Measurements from ENCODE around the gene CYP2A7. TPM values are rescaled to one million over a fixed set of nuclear protein-coding genes. Genes with fewer than 3 reads are reported as not detected.
"Not testable (repeated sequence)": the region's sequence is repeated elsewhere in the genome, so short reads cannot be mapped to it uniquely, and the experiment has no call there.

The CYP2A7 gene
- total and polyA plus RNA-seq, 9 of the 15 experiments (the other 6 are each of a cell fraction or from before 2014, with no cell fraction given), result 0.22 TPM; not detected in 8

GRCh38 chr19:40904673-40905156 lies 22.7 kb upstream of the CYP2A7 start (continued):
- TF ChIP-seq ATF3 (IDR thresholded peaks at IDR 0.05), result peak; percentile 91
- not testable (repeated sequence) for TF ChIP-seq ATF3 (CRISPR knock-in tag; conservative IDR thresholded peaks at IDR 0.05); NR2C2 (CRISPR knock-in tag; IDR thresholded peaks at IDR 0.05)
- peak; percentile 88 for TF ChIP-seq L3MBTL2 (IDR thresholded peaks at IDR 0.05)
- TF ChIP-seq ATF7 (IDR thresholded peaks at IDR 0.05), result peak; percentile 75
- 0 out of 2 replicates have a peak, but pooled peaks have one; percentile 23 for TF ChIP-seq EP400 (IDR thresholded peaks at IDR 0.05)
- TF ChIP-seq NR2C2 (tag; IDR thresholded peaks at IDR 0.05), result peak; percentile 33; the same call in 1 of the 2 replicates
- TF ChIP-seq ZNF584 (CRISPR knock-in tag; IDR thresholded peaks at IDR 0.05; ENCODE audit: low read depth), result peak; percentile 52; the same call in 1 of the 2 replicates
- 0 out of 2 replicates have a peak, but pooled peaks have one; percentile 26 for TF ChIP-seq EHMT2 (IDR thresholded peaks at IDR 0.05)
- peak; percentile 36; the same call in 1 of the 2 replicates for TF ChIP-seq LEF1 (IDR thresholded peaks at IDR 0.05)
- peak; percentile 79 for TF ChIP-seq BHLHE40 (IDR thresholded peaks at IDR 0.05; ENCODE audit: low read length)
- peak; percentile 44 for TF ChIP-seq ARID1B (IDR thresholded peaks at IDR 0.05)
- peak; percentile 77 for TF ChIP-seq JUND (IDR thresholded peaks at IDR 0.05; ENCODE audit: borderline replicate concordance, low read depth, low read length)
- peak; percentile 63; the same call in 1 of the 3 replicates for TF ChIP-seq JUND (tag; IDR thresholded peaks at IDR 0.05; ENCODE audit: borderline replicate concordance, low read depth, low read length)
- peak in 1 of 2 experiments; percentile 18; a peak in 1 of 4 replicates for TF ChIP-seq TRIM24 (IDR thresholded peaks at IDR 0.05)
- TF ChIP-seq MEF2D (tag; conservative IDR thresholded peaks at IDR 0.05; ENCODE audit: low read depth), result peak; percentile 75; the same call in 1 of the 2 replicates
- TF ChIP-seq RCOR1 (IDR thresholded peaks at IDR 0.05; ENCODE audit: borderline replicate concordance in 1 of 2, low read depth in 2 of 2, low read length in 2 of 2), result peak in 1 of 2 experiments; percentile 54; a peak in 1 of 4 replicates
- TF ChIP-seq ZNF263 (CRISPR knock-in tag; IDR thresholded peaks at IDR 0.05; ENCODE audit: borderline replicate concordance), result peak; percentile 65; the same call in 1 of the 2 replicates
- peak; percentile 39 for TF ChIP-seq CXXC5 (CRISPR knock-in tag; IDR thresholded peaks at IDR 0.05)
- TF ChIP-seq ZNF318 (IDR thresholded peaks at IDR 0.05; ENCODE audit: borderline replicate concordance in 1 of 2, low read depth in 1 of 2), result peak in 1 of 2 experiments; percentile 30; a peak in 1 of 4 replicates
- peak; percentile 27; the same call in 1 of the 2 replicates for TF ChIP-seq NFRKB (IDR thresholded peaks at IDR 0.05; ENCODE audit: low read depth)
